ENCODE data around the gene BACE2.

GRCh38 chr21:41166884-41167283, 1.1 kb upstream of the BACE2 start:
- TF ChIP-seq, protein P1, sequence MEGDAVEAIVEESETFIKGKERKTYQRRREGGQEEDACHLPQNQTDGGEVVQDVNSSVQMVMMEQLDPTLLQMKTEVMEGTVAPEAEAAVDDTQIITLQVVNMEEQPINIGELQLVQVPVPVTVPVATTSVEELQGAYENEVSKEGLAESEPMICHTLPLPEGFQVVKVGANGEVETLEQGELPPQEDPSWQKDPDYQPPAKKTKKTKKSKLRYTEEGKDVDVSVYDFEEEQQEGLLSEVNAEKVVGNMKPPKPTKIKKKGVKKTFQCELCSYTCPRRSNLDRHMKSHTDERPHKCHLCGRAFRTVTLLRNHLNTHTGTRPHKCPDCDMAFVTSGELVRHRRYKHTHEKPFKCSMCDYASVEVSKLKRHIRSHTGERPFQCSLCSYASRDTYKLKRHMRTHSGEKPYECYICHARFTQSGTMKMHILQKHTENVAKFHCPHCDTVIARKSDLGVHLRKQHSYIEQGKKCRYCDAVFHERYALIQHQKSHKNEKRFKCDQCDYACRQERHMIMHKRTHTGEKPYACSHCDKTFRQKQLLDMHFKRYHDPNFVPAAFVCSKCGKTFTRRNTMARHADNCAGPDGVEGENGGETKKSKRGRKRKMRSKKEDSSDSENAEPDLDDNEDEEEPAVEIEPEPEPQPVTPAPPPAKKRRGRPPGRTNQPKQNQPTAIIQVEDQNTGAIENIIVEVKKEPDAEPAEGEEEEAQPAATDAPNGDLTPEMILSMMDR (conservative IDR thresholded peaks at IDR 0.05 in 1 of 2, IDR thresholded peaks at IDR 0.05 in 1 of 2; ENCODE audit: extremely low read depth in 1 of 2, insufficient read depth in 1 of 2, low read depth in 1 of 2, low read length in 2 of 2): no peak
- TF ChIP-seq EZH2 (IDR thresholded peaks at IDR 0.05; ENCODE audit: borderline replicate concordance, low read length): no peak

All from mammary epithelial cell (primary cell).